H9 (cell line): ENCODE results near the gene LIPK. TPM values are rescaled to one million over a fixed set of nuclear protein-coding genes. Genes with fewer than 3 reads are reported as not detected.

Source experiments
- DNase-seq: peaks from one replicate; pipeline ENCODE4 v3.0.0-alpha.2; 2017
- H2AFZ ChIP-seq: one replicate; pipeline ENCODE4 v1.6.1; 2013; ENCODE audit warnings: mild to moderate bottlenecking, low read length, control low read depth, moderate library complexity
- H2AK5ac ChIP-seq: 2 replicates; pipeline ENCODE4 v1.6.1; 2013; ENCODE audit warnings: low read length, control low read depth, mixed read lengths; ENCODE audit not compliant: insufficient read length
- H2BK120ac ChIP-seq: one replicate; pipeline ENCODE4 v1.6.1; 2013; ENCODE audit warnings: low read depth, mild to moderate bottlenecking, low read length, control low read depth, inconsistent platforms; ENCODE audit not compliant: poor library complexity, severe bottlenecking
- H2BK12ac ChIP-seq: 2 replicates; pipeline ENCODE4 v1.6.1; 2013; ENCODE audit warnings: low read length, control low read depth, mixed read lengths, low read depth; ENCODE audit not compliant: insufficient read length
- H2BK15ac ChIP-seq: 2 replicates; pipeline ENCODE4 v1.6.1; 2013; ENCODE audit warnings: low read depth, low read length, control low read depth
- H2BK20ac ChIP-seq: one replicate; pipeline ENCODE4 v1.6.1; 2013; ENCODE audit warnings: low read depth, mild to moderate bottlenecking, low read length, control low read depth, inconsistent platforms; ENCODE audit not compliant: poor library complexity, severe bottlenecking
- H2BK5ac ChIP-seq: 2 replicates; pipeline ENCODE4 v1.6.1; 2013; ENCODE audit warnings: low read length, control low read depth, mixed read lengths; ENCODE audit not compliant: insufficient read length
- H3K14ac ChIP-seq: 2 replicates; pipeline ENCODE4 v1.6.1; 2013; ENCODE audit warnings: low read length, control low read depth; ENCODE audit not compliant: insufficient read depth
- H3K18ac ChIP-seq: 2 replicates; pipeline ENCODE4 v1.6.1; 2013; ENCODE audit warnings: low read depth, mild to moderate bottlenecking, mixed read lengths, low read length, control low read depth; ENCODE audit not compliant: insufficient read length
- H3K23ac ChIP-seq: 2 replicates; pipeline ENCODE4 v1.6.1; 2013; ENCODE audit warnings: low read length, control low read depth, mixed read lengths, low read depth; ENCODE audit not compliant: insufficient read length
- H3K23me2 ChIP-seq: 2 replicates; pipeline ENCODE4 v1.6.1; 2013; ENCODE audit warnings: low read depth, mild to moderate bottlenecking, mixed read lengths, low read length, control low read depth; ENCODE audit not compliant: insufficient read length, poor library complexity, severe bottlenecking
- H3K27ac ChIP-seq: 2 replicates; pipeline ENCODE4 v1.5.1; 2013; ENCODE audit warnings: low read length, control low read depth, mixed read lengths, low read depth; ENCODE audit not compliant: insufficient read length
- H3K27me3 ChIP-seq: 2 replicates; pipeline ENCODE4 v1.6.1; 2013; ENCODE audit warnings: low read length, control low read depth, inconsistent platforms; ENCODE audit not compliant: insufficient read depth
- H3K4ac ChIP-seq: 2 replicates; pipeline ENCODE4 v1.6.1; 2013; ENCODE audit warnings: low read depth, mild to moderate bottlenecking, control low read depth, inconsistent platforms, low read length, moderate library complexity
- H3K4me1 ChIP-seq: 2 replicates; pipeline ENCODE4 v1.6.1; 2013; ENCODE audit warnings: low read length, control low read depth, inconsistent platforms; ENCODE audit not compliant: insufficient read depth
- H3K4me2 ChIP-seq: 2 replicates; pipeline ENCODE4 v1.6.1; 2013; ENCODE audit warnings: low read length, control low read depth, mixed read lengths; ENCODE audit not compliant: insufficient read length, insufficient read depth
- H3K56ac ChIP-seq: 2 replicates; pipeline ENCODE4 v1.6.1; 2013; ENCODE audit warnings: low read depth, mild to moderate bottlenecking, mixed read lengths, low read length, control low read depth; ENCODE audit not compliant: insufficient read length
- H3K79me1 ChIP-seq: 2 replicates; pipeline ENCODE4 v1.6.1; 2013; ENCODE audit warnings: low read depth, mild to moderate bottlenecking, moderate library complexity, low read length, control low read depth, inconsistent platforms; ENCODE audit not compliant: insufficient read depth, poor library complexity, severe bottlenecking
- H3K79me2 ChIP-seq: 2 replicates; pipeline ENCODE4 v1.6.1; 2013; ENCODE audit warnings: low read length, control low read depth, inconsistent platforms; ENCODE audit not compliant: insufficient read depth
- H3K9ac ChIP-seq: 2 replicates; pipeline ENCODE4 v1.6.1; 2013; ENCODE audit warnings: low read length, control low read depth, mixed read lengths; ENCODE audit not compliant: insufficient read length; ENCODE audit errors: extremely low read depth
- H3K9me3 ChIP-seq: one replicate; pipeline ENCODE4 v1.6.1; 2013; ENCODE audit warnings: low read depth, low read length, inconsistent platforms; ENCODE audit not compliant: control insufficient read depth
- H3T11ph ChIP-seq: one replicate; pipeline ENCODE4 v1.6.1; 2013; ENCODE audit warnings: mild to moderate bottlenecking, low read length, control low read depth, inconsistent platforms
- H4K20me1 ChIP-seq: one replicate; pipeline ENCODE4 v1.6.1; 2013; ENCODE audit not compliant: control insufficient read depth, insufficient read length, insufficient read depth
- H4K5ac ChIP-seq: 2 replicates; pipeline ENCODE4 v1.6.1; 2013; ENCODE audit warnings: low read depth, mild to moderate bottlenecking, mixed read lengths, low read length, control low read depth; ENCODE audit not compliant: insufficient read length
- H4K8ac ChIP-seq: replicated peaks from 2 replicates; pipeline ENCODE4 v1.6.1; 2013; ENCODE audit warnings: low read length, control low read depth, mixed read lengths, low read depth; ENCODE audit not compliant: insufficient read length
- H4K91ac ChIP-seq: 2 replicates; pipeline ENCODE4 v1.6.1; 2013; ENCODE audit warnings: low read depth, mild to moderate bottlenecking, moderate library complexity, mixed read lengths, low read length, control low read depth; ENCODE audit not compliant: insufficient read length
- H3K27ac Mint-ChIP-seq, 3 experiments: 2 replicates in 2 of 3; 3 replicates in 1 of 3; pipeline ENCODE4 v1.8.0; 2020 to 2021; ENCODE audit warnings: mixed read lengths in 3 of 3, mild to moderate bottlenecking in 1 of 3, moderate library complexity in 1 of 3
- H3K27me3 Mint-ChIP-seq: 2 replicates; pipeline ENCODE4 v1.8.0; 2021; ENCODE audit warnings: low read depth, mild to moderate bottlenecking, moderate library complexity, mixed read lengths
- H3K36me3 Mint-ChIP-seq, 3 experiments: 2 replicates in 2 of 3; 3 replicates in 1 of 3; pipeline ENCODE4 v1.8.0; 2020 to 2021; ENCODE audit warnings: low read depth in 3 of 3, mixed read lengths in 3 of 3; ENCODE audit not compliant: insufficient read depth in 1 of 3
- H3K4me1 Mint-ChIP-seq, 2 experiments: 2 replicates each; pipeline ENCODE4 v1.8.0; 2020; ENCODE audit warnings: mixed read lengths in 2 of 2
- H3K4me3 Mint-ChIP-seq, 2 experiments: 2 replicates in 1 of 2; 3 replicates in 1 of 2; pipeline ENCODE4 v1.8.0; 2020 to 2021; ENCODE audit warnings: mild to moderate bottlenecking in 2 of 2, mixed read lengths in 2 of 2, moderate library complexity in 1 of 2
- H3K9me3 Mint-ChIP-seq, 2 experiments: 2 replicates in 1 of 2; 3 replicates in 1 of 2; pipeline ENCODE4 v1.8.0; 2020; ENCODE audit warnings: mild to moderate bottlenecking in 2 of 2, mixed read lengths in 2 of 2, moderate library complexity in 1 of 2
- CTCF ChIP-seq: fragments of 200-600 bp; sonication (generic); conservative IDR thresholded peaks from 3 replicates; pipeline ENCODE4 v1.8.0; 2021; ENCODE audit warnings: antibody characterized with exemption, mild to moderate bottlenecking
- WGBS: extraction: QIAGEN DNeasy Blood & Tissue Kit; methylation state at CpG from one replicate; pipeline ENCODE4 v1.1.7; 2013; ENCODE audit warnings: missing lambda C conversion rate, low lambda C conversion rate, mixed read lengths; ENCODE audit not compliant: insufficient read length; ENCODE audit errors: extremely low coverage; 5-methylcytosine and 5-hydroxymethylcytosine counted together
- total RNA-seq: library from RNA; stranded (reverse); gene quantifications from 2 replicates; pipeline ENCODE4 v1.2.1, GENCODE V29; 2021

LIPK gene
- total RNA-seq, 1 experiment from 2014 or later, result not detected

- Histone ChIP-seq H3K9me3 (no peaks in the 10 kb centered on the region), H3K23me2 (no peaks in the 10 kb centered on the region), H3K23ac (no peak overlapping the region), H3K56ac (no peak overlapping the region), H3K9ac (no peak overlapping the region), H2BK15ac (no peak overlapping the region), H2BK120ac (no peak overlapping the region), H3K4me1 (no peaks in the 10 kb centered on the region), H3K14ac (no peak overlapping the region), H4K91ac (no peak overlapping the region), H2BK5ac (no peak overlapping the region), H3K79me1 (no peaks in the 10 kb centered on the region), H2AFZ (no peak overlapping the region), H3K79me2 (no peaks in the 10 kb centered on the region), H4K8ac (no peak overlapping the region), H4K20me1 (no peaks in the 10 kb centered on the region), H3K18ac (no peak overlapping the region), H3T11ph (no peak overlapping the region), H3K4me2 (no peak overlapping the region), H3K4ac (no peak overlapping the region), H2AK5ac (no peak overlapping the region), H4K5ac (no peak overlapping the region), H3K27ac (no peak overlapping the region), H2BK12ac (no peak overlapping the region), H3K27me3 (no peaks in the 10 kb centered on the region), H2BK20ac (no peak overlapping the region)
- DNase-seq, result no peak
- H3K4me1 Mint-ChIP-seq, result peaks cover 3 to 4% of the 10 kb centered on the region in 2 experiments; a peak in 3 of 4 replicates
- no peak overlapping the region for H3K27ac Mint-ChIP-seq
- H3K36me3 Mint-ChIP-seq, result no peaks in the 10 kb centered on the region
- no peak overlapping the region for H3K4me3 Mint-ChIP-seq
- no peak for TF ChIP-seq CTCF
- H3K9me3 Mint-ChIP-seq, result no peaks in the 10 kb centered on the region
- no CpG with 5 or more reads among the region's 1 CpG for WGBS
- peaks cover 1% of the 10 kb centered on the region; the same call in 1 of the 2 replicates for H3K27me3 Mint-ChIP-seq
Measured at GRCh38 chr10:88794731-88795130, 88.7 kb downstream of the LIPK start.
